8988T (cell line): ENCODE results near the gene CHKA.
"Not testable (repeated sequence)": the region's sequence is repeated elsewhere in the genome, so short reads cannot be mapped to it uniquely, and the experiment has no call there.

ENCODE experiments used
- DNase-seq: peaks from one replicate; pipeline ENCODE4 v3.0.0; 2011

CHKA gene

DNA sequence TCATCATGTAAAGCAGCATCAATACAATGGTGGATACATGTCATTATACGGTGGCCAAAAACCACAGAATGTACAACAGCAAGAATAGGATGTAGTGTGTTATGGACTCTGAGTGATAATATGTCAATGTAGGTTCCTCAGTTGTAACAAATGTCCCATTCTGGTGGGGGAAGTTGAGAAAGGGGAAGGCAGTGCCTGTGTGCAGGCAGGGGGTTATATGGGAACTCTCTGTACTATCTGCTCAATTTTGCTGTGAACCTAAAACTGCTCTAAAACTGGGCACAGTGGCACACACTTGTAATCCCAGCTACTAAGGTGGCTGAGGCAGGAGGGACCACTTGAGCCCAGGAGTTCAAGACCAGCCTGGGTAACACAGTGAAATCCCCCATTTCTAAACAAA, 5.9 kb downstream of the CHKA start:
- no peak for DNase-seq

DNA sequence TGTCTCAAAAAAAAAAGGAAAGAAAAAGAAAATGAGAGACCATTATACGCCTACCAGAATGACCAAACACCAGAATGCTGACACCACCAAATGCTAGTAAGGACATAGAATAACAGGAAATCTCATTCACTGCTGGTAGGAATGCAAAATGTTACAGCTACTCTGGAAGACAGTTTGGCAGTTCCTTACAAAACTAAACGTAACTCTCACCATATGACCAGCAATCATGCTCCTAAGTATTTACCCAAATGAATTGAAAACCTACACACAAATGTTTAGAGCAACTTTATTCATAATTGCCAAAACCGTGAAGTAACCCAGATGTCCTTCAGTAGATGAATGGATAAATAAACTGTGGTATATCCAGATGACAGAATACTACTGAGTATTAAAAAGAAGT, 7.2 kb downstream of the CHKA start:
- DNase-seq: no peak

DNA sequence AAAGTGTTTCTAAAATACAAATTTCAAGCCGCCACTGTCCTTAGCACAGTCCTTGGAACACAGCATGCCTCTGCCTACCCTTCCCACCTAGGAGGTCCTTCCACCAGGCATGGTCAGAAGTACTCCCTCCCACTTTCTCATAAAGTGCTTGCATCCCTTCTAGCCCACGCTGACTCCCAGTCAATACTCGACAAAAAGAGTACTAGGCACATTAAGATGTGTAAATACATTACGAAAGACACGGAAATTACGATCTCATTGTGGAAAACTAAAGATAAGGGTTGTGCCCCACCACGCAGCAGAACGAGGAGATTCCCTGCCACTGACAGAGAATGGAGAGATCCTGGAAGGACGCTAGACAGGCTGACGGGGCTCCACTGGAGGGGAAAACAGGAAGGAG, 13.5 kb downstream of the CHKA start:
- no peak for DNase-seq

GRCh38 chr11:68106165-68106940, 14.8 kb downstream of the CHKA start:
- DNase-seq: no peak

- no peak for DNase-seq
Measured at GRCh38 chr11:68099474-68100405, 21.4 kb downstream of the CHKA start.

GRCh38 chr11:68099057-68099456, 22.1 kb downstream of the CHKA start:
- no peak for DNase-seq

- DNase-seq: no peak
Measured at GRCh38 chr11:68096962-68097361, 24.2 kb downstream of the CHKA start.

DNA sequence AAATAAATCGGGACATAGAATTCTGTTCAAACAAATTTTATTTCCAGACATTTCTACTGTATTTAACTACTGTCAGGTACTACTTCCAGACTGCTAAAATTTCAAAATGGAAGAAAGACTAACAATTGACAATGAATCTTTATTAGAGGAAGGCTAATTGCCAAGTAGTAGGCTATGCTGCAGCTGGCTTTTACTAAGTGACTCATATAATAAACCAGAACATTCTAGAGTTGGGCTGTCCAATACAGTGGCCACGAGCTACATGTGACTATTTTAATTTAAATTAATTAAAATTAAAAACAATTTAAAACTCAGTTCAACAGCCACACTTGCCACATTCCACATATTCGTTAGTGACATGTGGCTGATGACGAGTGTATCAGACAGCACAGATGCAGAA, 27.6 kb downstream of the CHKA start:
- DNase-seq: no peak

GRCh38 chr11:68092946-68093345, 28.2 kb downstream of the CHKA start:
- not testable (repeated sequence) for DNase-seq

GRCh38 chr11:68092411-68092810, 28.8 kb downstream of the CHKA start:
- no peak for DNase-seq

DNA sequence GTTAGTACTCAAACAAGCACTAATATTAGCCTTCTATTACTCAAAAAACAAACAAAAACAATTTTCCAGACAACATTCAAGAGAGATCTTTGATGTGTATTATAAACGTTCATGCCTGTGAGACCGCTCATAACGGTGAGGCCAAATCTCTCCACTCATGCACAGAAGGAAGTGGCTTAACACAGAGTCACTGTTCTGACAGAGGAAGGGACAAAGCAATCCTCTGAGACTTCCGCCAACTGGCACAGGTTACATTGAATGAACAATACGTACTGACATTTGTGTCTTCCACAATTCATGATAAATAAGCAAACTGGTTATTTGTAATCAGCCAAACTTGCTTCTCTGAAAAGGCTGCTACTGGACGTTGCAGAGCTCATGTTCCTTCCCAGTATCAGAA, 30.5 kb downstream of the CHKA start:
- DNase-seq: no peak

- DNase-seq: no peak
Measured at GRCh38 chr11:68090287-68090686, 30.9 kb downstream of the CHKA start.

DNA sequence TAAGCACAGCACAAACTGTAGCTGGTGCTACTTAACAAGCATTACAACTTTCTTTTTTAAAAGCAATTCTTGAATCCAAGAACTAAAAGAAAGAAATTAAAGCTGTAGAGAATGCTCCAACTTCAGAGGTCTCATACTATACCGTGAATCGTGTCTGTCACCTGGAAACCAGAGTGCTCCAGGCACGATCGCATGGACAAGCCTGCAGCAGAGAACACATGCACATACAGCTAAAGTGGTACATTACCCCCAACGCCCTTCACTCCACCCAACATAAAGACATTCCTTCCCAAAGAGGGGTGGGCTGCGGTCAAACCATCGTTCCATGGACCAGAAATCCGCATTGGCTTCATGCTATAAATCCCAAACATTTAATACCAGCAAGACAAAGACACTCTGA, 31.5 kb downstream of the CHKA start:
- no peak for DNase-seq

DNA sequence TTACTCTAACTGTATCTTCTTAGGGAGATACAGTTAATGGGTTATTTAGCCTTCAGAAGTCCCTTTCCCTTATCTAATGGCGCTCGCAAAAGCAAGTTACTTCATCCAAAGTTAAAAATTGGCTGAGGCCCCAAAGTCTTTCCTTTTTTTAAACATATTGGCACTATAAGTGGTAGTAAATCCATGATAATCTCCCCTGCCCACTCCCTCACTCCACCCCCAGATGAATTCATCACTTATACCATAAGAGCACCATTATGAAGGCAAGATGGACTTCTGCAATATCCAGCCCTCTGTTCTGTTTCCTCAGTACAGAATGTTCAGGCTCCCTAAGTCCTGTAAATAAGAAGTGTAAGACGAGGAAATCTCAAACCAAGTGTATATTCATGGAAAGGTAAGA, 37.7 kb downstream of the CHKA start:
- no peak for DNase-seq

GRCh38 chr11:68082481-68082880, 38.7 kb downstream of the CHKA start:
- no peak for DNase-seq

DNA sequence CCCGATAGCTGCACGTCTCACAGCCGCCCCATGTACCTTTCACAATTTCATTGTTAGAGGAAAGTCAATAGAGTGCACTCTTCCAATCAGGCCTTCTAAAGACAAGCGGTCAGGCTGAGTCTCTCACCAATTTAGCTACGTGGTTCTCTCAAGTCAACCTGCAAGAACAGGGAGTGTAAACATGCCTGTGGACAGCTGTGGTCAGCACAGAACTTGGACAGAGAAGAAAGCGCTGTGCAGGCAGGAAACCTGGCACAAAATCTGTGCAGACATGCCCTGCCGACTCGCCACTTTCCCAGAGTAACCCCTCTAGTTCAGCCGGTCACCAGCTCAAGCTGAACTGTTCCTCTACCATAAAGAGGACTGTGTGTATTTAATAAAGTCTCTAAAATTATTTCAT, 39.5 kb downstream of the CHKA start:
- no peak for DNase-seq

DNA sequence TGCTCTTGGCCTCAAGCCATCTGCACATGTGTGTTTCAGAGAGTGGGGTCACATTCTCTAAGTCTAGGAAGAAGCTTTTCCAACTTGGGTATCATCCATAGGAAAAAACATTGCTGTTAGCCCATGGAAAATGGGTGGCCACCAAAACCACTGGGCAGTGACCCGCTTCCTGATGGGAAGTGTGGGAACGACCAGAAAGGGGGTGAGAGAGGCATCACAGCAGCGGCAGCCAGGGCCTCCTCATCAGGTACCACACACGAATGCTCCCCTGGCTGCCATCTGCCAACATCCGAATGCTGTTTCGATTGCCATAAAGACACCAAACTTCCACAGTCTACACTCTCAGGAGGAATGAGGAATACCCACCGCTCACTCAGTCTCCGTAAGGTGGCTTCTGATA, 40.3 kb downstream of the CHKA start:
- no peak for DNase-seq

- no peak for DNase-seq
Measured at GRCh38 chr11:68077617-68078582, 43.3 kb downstream of the CHKA start.

DNA sequence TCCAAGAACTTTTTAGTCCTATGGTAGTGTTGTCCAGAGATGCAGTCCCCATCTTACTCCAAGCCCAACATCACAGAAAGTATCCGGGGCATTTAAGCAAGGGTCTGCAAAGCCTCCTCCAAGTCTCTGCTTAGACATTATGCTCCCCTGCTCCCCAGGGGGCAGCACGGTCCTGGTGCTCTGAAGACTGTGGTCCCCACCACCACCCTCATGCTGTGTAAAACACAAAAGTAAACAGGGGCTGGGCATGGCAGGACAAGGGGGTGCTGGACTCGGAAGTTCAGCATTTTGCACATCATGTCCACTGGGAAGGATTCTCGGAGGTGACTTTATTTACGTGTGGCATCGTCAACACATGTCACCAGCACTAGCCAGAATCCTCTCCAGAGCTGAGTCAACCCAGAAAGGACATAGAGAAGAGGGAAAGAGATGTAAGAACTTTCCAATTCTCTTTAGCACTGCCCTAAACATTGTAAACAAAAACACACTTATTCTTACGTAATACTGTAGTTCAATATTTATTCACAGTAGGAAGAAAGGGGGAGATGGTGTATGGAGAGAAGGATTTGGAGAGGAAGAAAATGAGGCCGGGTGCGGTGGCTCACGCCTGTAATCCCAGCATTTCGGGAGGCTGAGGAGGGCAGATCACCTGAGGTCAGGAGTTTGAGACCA, 44.7 kb downstream of the CHKA start:
- no peak for DNase-seq

- no peak for DNase-seq
Measured at GRCh38 chr11:68074584-68075352, 46.4 kb downstream of the CHKA start.

DNA sequence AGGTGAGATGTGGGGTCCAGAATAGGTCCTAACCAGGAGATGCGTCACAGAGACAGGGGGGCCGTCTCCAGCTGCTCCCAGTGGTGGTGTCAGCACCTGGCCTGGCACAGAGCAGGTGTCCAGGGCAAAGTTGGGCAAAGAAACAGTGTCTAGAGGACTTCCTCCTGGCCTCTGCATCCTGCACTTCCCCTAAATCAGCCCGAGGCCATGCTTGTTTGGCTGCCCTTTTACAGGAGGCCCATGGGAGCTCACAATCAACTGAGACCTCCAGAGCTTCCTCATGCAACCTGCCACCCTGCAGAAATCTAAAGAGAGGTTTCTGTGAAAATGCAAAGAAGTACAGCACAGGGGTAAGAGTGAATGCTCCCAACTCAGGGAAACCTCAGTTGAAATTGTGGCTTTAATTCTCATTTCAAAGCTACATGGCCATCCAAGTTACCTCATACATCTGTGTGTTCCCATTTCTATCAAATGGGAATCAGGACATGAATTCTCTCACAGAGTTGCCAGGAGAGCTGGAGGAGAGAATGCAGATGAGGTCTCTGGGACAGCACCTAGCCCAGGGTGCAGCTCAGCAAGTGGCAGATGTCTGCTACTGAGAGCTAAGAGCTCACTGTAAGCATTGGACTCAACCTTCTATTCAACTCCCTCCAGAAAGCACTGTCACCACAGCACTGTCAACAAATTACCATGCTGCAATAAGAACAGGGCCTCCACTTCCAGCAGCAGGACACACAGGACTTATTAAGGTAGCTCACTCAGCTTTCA, 49.7 kb downstream of the CHKA start:
- DNase-seq: no peak
